ENCODE data around the gene TLX1. TPM values are rescaled to one million over a fixed set of nuclear protein-coding genes. Genes with fewer than 3 reads are reported as not detected.

The TLX1 gene
- total and polyA plus RNA-seq, 5 experiments from 2014 or later = not detected

- Mint-ChIP-seq H3K4me3 (no peak overlapping the region), H3K4me1 (peaks cover 3 to 11% (median 9%) of the 10 kb centered on the region in 4 donors), H3K36me3 (peaks cover 0 to 4% (median 0%) of the 10 kb centered on the region in 3 donors), H3K27ac (no peak overlapping the region), H3K27me3 (peaks cover 40 to 71% (median 64%) of the 10 kb centered on the region in 5 donors), H3K9me3 (peaks cover 0 to 2% (median 0%) of the 10 kb centered on the region in 9 donors)
- ATAC-seq (no peak), DNase-seq (no peak)
- POLR2A ChIA-PET = no interaction called here
These were observed 35.3 kb downstream of the TLX1 start for GRCh38 chr10:101166430-101166829.

GRCh38 chr10:101172741-101173140 is 41.6 kb downstream of the TLX1 start:
- no peak overlapping the region for H3K4me3 Mint-ChIP-seq
- no peak overlapping the region for H3K27ac Mint-ChIP-seq
- DNase-seq (no peak), ATAC-seq (no peak)
- H3K36me3 Mint-ChIP-seq = peaks cover 9 to 33% (median 16%) of the 10 kb centered on the region in 3 donors
- no peaks in the 10 kb centered on the region for H3K4me1 Mint-ChIP-seq
- peaks cover 5 to 48% (median 32%) of the 10 kb centered on the region in 9 donors for H3K9me3 Mint-ChIP-seq
- H3K27me3 Mint-ChIP-seq = peaks cover 34 to 80% (median 57%) of the 10 kb centered on the region in 5 donors
- POLR2A ChIA-PET = interaction anchor here (0.5 kb wide), 1 partner anchor 906 kb away, joined by 10 read pairs; no protein-coding TSS in a partner anchor

- no peak for ATAC-seq
- no peak for DNase-seq
- Mint-ChIP-seq H3K36me3 (peaks cover 9 to 29% (median 16%) of the 10 kb centered on the region in 3 donors), H3K27me3 (peaks cover 30 to 78% (median 53%) of the 10 kb centered on the region in 5 donors), H3K4me3 (no peak overlapping the region), H3K27ac (no peak overlapping the region), H3K4me1 (no peaks in the 10 kb centered on the region), H3K9me3 (peaks cover 5 to 48% (median 32%) of the 10 kb centered on the region in 9 donors)
- POLR2A ChIA-PET = no interaction called here
These were observed 43.2 kb downstream of the TLX1 start for GRCh38 chr10:101174319-101174718.

- Mint-ChIP-seq H3K4me3 (no peak overlapping the region), H3K9me3 (peaks cover 5 to 48% (median 32%) of the 10 kb centered on the region in 9 donors), H3K36me3 (peaks cover 9 to 29% (median 16%) of the 10 kb centered on the region in 3 donors), H3K4me1 (no peaks in the 10 kb centered on the region), H3K27ac (peak overlapping the region in 2 of 10 donors; percentile 29 to 45), H3K27me3 (peaks cover 38 to 73% (median 60%) of the 10 kb centered on the region in 5 donors)
- DNase-seq (no peak), ATAC-seq (no peak)
- POLR2A ChIA-PET = no interaction called here
These were observed 45.5 kb downstream of the TLX1 start for GRCh38 chr10:101176577-101176976.

- ATAC-seq = no peak
- no peaks in the 10 kb centered on the region for H3K4me1 Mint-ChIP-seq
- DNase-seq = no peak
- peaks cover 0 to 2% (median 0%) of the 10 kb centered on the region in 9 donors for H3K9me3 Mint-ChIP-seq
- no peak overlapping the region for H3K4me3 Mint-ChIP-seq
- POLR2A ChIA-PET = no interaction called here
- H3K27ac Mint-ChIP-seq = no peak overlapping the region
- no peaks in the 10 kb centered on the region for H3K36me3 Mint-ChIP-seq
- H3K27me3 Mint-ChIP-seq = peaks cover 12 to 27% (median 20%) of the 10 kb centered on the region in 5 donors
These were observed 51.8 kb downstream of the TLX1 start for GRCh38 chr10:101182936-101183335.

GRCh38 chr10:101183458-101184183 is 52.5 kb downstream of the TLX1 start:
- ATAC-seq (no peak), DNase-seq (no peak)
- Mint-ChIP-seq H3K36me3 (no peaks in the 10 kb centered on the region), H3K9me3 (no peaks in the 10 kb centered on the region), H3K27me3 (peaks cover 5 to 27% (median 16%) of the 10 kb centered on the region in 5 donors), H3K4me3 (no peak overlapping the region), H3K27ac (no peak overlapping the region), H3K4me1 (no peaks in the 10 kb centered on the region)
- POLR2A ChIA-PET = no interaction called here

Other genes starting within 250 kb of the TLX1 start
- gene SLF2, start 218.3 kb upstream of the TLX1 start, total RNA-seq = 10 to 100 TPM; 45.8 to 46.1 TPM
- 10 to 100 TPM in 2 of 3 donors, 1 to 10 TPM in 1; 9.7 to 11.2 (median 11.0) TPM for gene SLF2, start 218.3 kb upstream of the TLX1 start, polyA plus RNA-seq
- gene SEMA4G, start 161.8 kb upstream of the TLX1 start, total RNA-seq = 1 to 10 TPM; 1.6 to 2.0 TPM
- gene SEMA4G, start 161.8 kb upstream of the TLX1 start, polyA plus RNA-seq = under 1 TPM in 1 of 3 donors, not detected in 2; 0.14 TPM
- gene MRPL43, start 143.8 kb upstream of the TLX1 start, total RNA-seq = 10 to 100 TPM; 64.9 to 66.6 TPM
- 100 to 1,000 TPM; 117 to 136 (median 123) TPM for gene MRPL43, start 143.8 kb upstream of the TLX1 start, polyA plus RNA-seq
- gene TWNK, start 143.8 kb upstream of the TLX1 start, total RNA-seq = 10 to 100 TPM; 17.0 to 18.2 TPM
- gene TWNK, start 143.8 kb upstream of the TLX1 start, polyA plus RNA-seq = 10 to 100 TPM in 1 of 3 donors, 1 to 10 TPM in 2; 5.3 to 18.2 (median 9.7) TPM
- 10 to 100 TPM; 33.5 to 34.3 TPM for gene LZTS2, start 131.5 kb upstream of the TLX1 start, total RNA-seq
- gene LZTS2, start 131.5 kb upstream of the TLX1 start, polyA plus RNA-seq = 10 to 100 TPM; 10.8 to 19.5 (median 13.1) TPM
- gene PDZD7, start 100.2 kb upstream of the TLX1 start, total RNA-seq = 1 to 10 TPM; 1.3 to 1.4 TPM
- 1 to 10 TPM in 1 of 3 donors, under 1 TPM in 2; 0.39 to 1.1 (median 0.89) TPM for gene PDZD7, start 100.2 kb upstream of the TLX1 start, polyA plus RNA-seq
- 10 to 100 TPM; 63.1 to 66.9 TPM for gene SFXN3, start 100.1 kb upstream of the TLX1 start, total RNA-seq
- gene SFXN3, start 100.1 kb upstream of the TLX1 start, polyA plus RNA-seq = 10 to 100 TPM in 2 of 3 donors, 1 to 10 TPM in 1; 9.9 to 11.5 (median 11.2) TPM
- not detected for gene KAZALD1, start 69.3 kb upstream of the TLX1 start, total RNA-seq
- gene KAZALD1, start 69.3 kb upstream of the TLX1 start, polyA plus RNA-seq = not detected
- gene LBX1, start 98.2 kb downstream of the TLX1 start, total RNA-seq = not detected
- gene LBX1, start 98.2 kb downstream of the TLX1 start, polyA plus RNA-seq = not detected
- gene BTRC, start 222.9 kb downstream of the TLX1 start, total RNA-seq = 10 to 100 TPM; 23.3 to 23.8 TPM
- 10 to 100 TPM in 1 of 3 donors, 1 to 10 TPM in 2; 7.9 to 11.0 (median 8.6) TPM for gene BTRC, start 222.9 kb downstream of the TLX1 start, polyA plus RNA-seq